ENCODE data around the gene LAMC1.

DNA sequence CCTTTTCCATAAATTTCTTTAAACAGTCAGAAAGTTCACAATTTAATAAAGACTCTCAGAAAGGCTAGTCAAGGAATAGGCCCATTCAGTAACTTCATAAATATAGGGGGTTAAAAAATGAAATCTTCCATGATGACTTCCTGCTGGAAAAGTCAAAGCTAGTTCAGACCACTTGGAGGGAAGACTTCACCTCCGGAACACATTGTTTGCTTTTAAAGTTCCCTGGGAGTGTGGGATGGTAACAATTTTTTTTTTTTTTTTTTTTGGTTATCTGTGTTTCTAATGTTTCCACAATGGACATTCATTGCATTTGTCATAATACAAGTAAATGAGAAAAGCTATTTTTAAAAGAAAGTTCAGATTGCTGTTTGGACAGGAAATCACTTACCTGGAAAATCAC lies 144.5 kb downstream of the LAMC1 start:
- TF ChIP-seq EZH2phosphoT487 (IDR thresholded peaks at IDR 0.05; ENCODE audit: insufficient read depth, low read depth) (no peak), EZH2 (IDR thresholded peaks at IDR 0.05; ENCODE audit: insufficient read depth, poor library complexity, severe bottlenecking) (no peak)
